Lung (tissue), 12 donors: ENCODE measurements around the gene MBIP. TPM values are rescaled to one million over a fixed set of nuclear protein-coding genes. Genes with fewer than 3 reads are reported as not detected.

Experiments
- ATAC-seq: fragments of 200-7000 bp; cut with Tn5 transposase; one replicate; pipeline ENCODE4 v1.9.1; 2020; ENCODE audit warnings: moderate number of reproducible peaks; ENCODE audit not compliant: insufficient read depth, low FRiP score
- DNase-seq, 3 donors: peaks; one replicate each; pipeline ENCODE4 v3.0.0-alpha.2; 2013 to 2017
- H3K27ac ChIP-seq, 2 donors: one replicate each; pipeline ENCODE4 v1.5.1; 2013; ENCODE audit warnings: mild to moderate bottlenecking in 2 of 2, moderate library complexity in 2 of 2, control low read depth in 1 of 2, inconsistent platforms in 1 of 2, low read depth in 1 of 2, low read length in 1 of 2
- H3K27me3 ChIP-seq, 3 donors: one replicate each; pipeline ENCODE4 v1.5.1; 2013; ENCODE audit warnings: low read length in 2 of 3; ENCODE audit not compliant: control insufficient read depth in 3 of 3, insufficient read depth in 3 of 3
- H3K36me3 ChIP-seq, 4 donors: one replicate each; pipeline ENCODE4 v1.5.1; 2013; ENCODE audit warnings: low read length in 4 of 4, mild to moderate bottlenecking in 1 of 4, moderate library complexity in 1 of 4; ENCODE audit not compliant: control insufficient read depth in 4 of 4, insufficient read depth in 4 of 4
- H3K4me1 ChIP-seq, 5 donors: one replicate each; pipeline ENCODE4 v1.5.1; 2013; ENCODE audit warnings: low read length in 5 of 5, mild to moderate bottlenecking in 2 of 5, moderate library complexity in 1 of 5; ENCODE audit not compliant: control insufficient read depth in 5 of 5, insufficient read depth in 5 of 5
- H3K4me3 ChIP-seq: one replicate; pipeline ENCODE4 v1.5.1; 2013; ENCODE audit warnings: mild to moderate bottlenecking, control low read depth, moderate library complexity
- H3K9ac ChIP-seq, 2 donors: one replicate each; pipeline ENCODE4 v1.5.1; 2013; ENCODE audit warnings: low read length in 2 of 2, control low read depth in 1 of 2; ENCODE audit not compliant: insufficient read depth in 1 of 2
- H3K9me3 ChIP-seq, 4 donors: one replicate each; pipeline ENCODE4 v1.5.1; 2013; ENCODE audit warnings: low read length in 3 of 4, mild to moderate bottlenecking in 1 of 4, moderate library complexity in 1 of 4; ENCODE audit not compliant: control insufficient read depth in 4 of 4, insufficient read depth in 3 of 4
- WGBS, 2 donors: extraction: QIAGEN DNeasy Blood & Tissue Kit; methylation state at CpG; one replicate each; pipeline ENCODE4 v1.1.7; 2013; 5-methylcytosine and 5-hydroxymethylcytosine counted together
- polyA plus RNA-seq, 2 donors: library from polyadenylated mRNA; stranded (reverse); fragments of 200-250 nt; gene quantifications; one replicate each; pipeline ENCODE4 v1.2.1, GENCODE V29; 2013
- total RNA-seq, 2 donors: library from RNA; depleted of rRNA in 1 of 2; stranded (reverse); fragments of >200 nt in 1 of 2; gene quantifications; one replicate each; pipeline ENCODE4 v1.2.1, GENCODE V29; 2014 to 2021
- TF ChIP-seq, protein P1 (sequence below): IDR thresholded peaks from 2 replicates; pipeline ENCODE4 v1.5.1; 2012; ENCODE audit warnings: mild to moderate bottlenecking; ENCODE audit errors: control extremely low read depth, extremely low read depth
- donor health status: control.
- donor health status: control.
- donor health status: Bipolar disorder and iron deficiency.
- donor health status: healthy.
- donor health status: DM: yes; HTN: yes; CAD: no.

The MBIP gene
- total and polyA plus RNA-seq, 4 donors, result 32.5 to 484 (median 84.3) TPM

DNA sequence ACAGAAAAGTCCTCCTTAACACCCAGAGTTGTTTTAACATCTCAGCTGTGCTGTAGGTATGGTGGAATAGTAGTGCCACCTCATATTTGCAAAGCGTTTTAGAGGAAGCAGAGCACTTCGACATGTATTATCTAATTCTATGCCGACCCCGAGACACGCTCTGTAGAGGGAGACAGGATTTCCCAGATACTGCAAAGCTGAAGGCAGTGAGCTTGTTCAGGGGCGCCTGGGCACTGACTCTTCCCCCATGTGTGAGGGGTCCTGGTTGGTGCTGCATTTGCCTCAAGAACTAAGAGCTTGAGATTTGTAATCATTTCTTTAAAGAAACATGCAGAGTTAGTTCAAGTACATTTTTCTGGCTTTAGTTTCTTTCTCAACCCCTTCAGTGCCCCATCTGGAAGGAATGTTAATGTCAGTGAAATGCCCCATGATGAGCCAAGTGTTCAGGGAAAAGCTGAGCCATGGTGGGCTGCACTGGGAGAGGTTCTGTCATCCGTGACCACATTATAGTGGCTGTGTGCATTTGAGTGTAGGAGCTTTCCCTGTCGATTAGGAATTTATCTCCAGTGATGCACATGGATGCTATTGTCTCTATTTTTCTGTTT lies 66.3 kb downstream of the MBIP start:
- peak overlapping the region in 1 of 2 donors; percentile 72 for H3K27ac ChIP-seq
- no peaks in the 10 kb centered on the region for H3K36me3 ChIP-seq
- H3K27me3 ChIP-seq, result no peaks in the 10 kb centered on the region
- no peaks in the 10 kb centered on the region for H3K9me3 ChIP-seq
- peak; percentile 23 to 58 (median 36) for DNase-seq
- ATAC-seq, result no peak
- TF ChIP-seq, protein P1, sequence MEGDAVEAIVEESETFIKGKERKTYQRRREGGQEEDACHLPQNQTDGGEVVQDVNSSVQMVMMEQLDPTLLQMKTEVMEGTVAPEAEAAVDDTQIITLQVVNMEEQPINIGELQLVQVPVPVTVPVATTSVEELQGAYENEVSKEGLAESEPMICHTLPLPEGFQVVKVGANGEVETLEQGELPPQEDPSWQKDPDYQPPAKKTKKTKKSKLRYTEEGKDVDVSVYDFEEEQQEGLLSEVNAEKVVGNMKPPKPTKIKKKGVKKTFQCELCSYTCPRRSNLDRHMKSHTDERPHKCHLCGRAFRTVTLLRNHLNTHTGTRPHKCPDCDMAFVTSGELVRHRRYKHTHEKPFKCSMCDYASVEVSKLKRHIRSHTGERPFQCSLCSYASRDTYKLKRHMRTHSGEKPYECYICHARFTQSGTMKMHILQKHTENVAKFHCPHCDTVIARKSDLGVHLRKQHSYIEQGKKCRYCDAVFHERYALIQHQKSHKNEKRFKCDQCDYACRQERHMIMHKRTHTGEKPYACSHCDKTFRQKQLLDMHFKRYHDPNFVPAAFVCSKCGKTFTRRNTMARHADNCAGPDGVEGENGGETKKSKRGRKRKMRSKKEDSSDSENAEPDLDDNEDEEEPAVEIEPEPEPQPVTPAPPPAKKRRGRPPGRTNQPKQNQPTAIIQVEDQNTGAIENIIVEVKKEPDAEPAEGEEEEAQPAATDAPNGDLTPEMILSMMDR, result no peak
- peaks cover 0 to 11% (median 8%) of the 10 kb centered on the region in 5 donors for H3K4me1 ChIP-seq
- WGBS, 2 donors, result 63 to 75% methylated on average over 8 of the region's 8 CpGs
- H3K4me3 ChIP-seq, result no peak overlapping the region
- no peak overlapping the region for H3K9ac ChIP-seq

Other genes starting within 250 kb of the MBIP start
- 1 to 10 TPM in 1 of 2 donors, under 1 TPM in 1; 0.64 to 2.3 TPM for gene PTCSC3, start 143.9 kb downstream of the MBIP start, total RNA-seq
- gene PTCSC3, start 143.9 kb downstream of the MBIP start, polyA plus RNA-seq, result 1 to 10 TPM in 1 of 2 donors, under 1 TPM in 1; 0.60 to 1.0 TPM
- gene NKX2-1, start 199.6 kb upstream of the MBIP start, total RNA-seq, result 100 to 1,000 TPM; 185 to 236 TPM
- 100 to 1,000 TPM in 1 of 2 donors, 10 to 100 TPM in 1; 53.4 to 155 TPM for gene NKX2-1, start 199.6 kb upstream of the MBIP start, polyA plus RNA-seq